Thyroid gland (tissue), 4 donors: ENCODE results near the gene OR2Y1. TPM values are rescaled to one million over a fixed set of nuclear protein-coding genes. Genes with fewer than 3 reads are reported as not detected.

Experiments used
- DNase-seq, 2 donors: peaks; one replicate each; pipeline ENCODE4 v3.0.0-alpha.2; 2019
- H3K27ac ChIP-seq, 3 donors: fragments of 200-600 bp; sonication (generic); 1 replicate in 2 of 3; 2 replicates in 1 of 3; pipeline ENCODE4 v1.5.1; 2016 to 2019; ENCODE audit warnings: mild to moderate bottlenecking in 1 of 3, moderate library complexity in 1 of 3
- H3K27me3 ChIP-seq: fragments of 200-600 bp; sonication (generic); one replicate; pipeline ENCODE4 v1.5.1; 2019
- H3K36me3 ChIP-seq, 2 donors: fragments of 200-600 bp; sonication (generic); one replicate each; pipeline ENCODE4 v1.5.1; 2016 to 2019
- H3K4me1 ChIP-seq, 2 donors: fragments of 200-600 bp; sonication (generic); one replicate each; pipeline ENCODE4 v1.5.1; 2017 to 2019
- H3K4me3 ChIP-seq, 3 donors: fragments of 200-600 bp; sonication (generic); replicated peaks in 1 of 3; 1 replicate in 2 of 3; 2 replicates in 1 of 3; pipeline ENCODE4 v1.5.1; 2016; ENCODE audit warnings: mild to moderate bottlenecking in 1 of 3
- H3K9me3 ChIP-seq: fragments of 200-600 bp; sonication (generic); one replicate; pipeline ENCODE4 v1.5.1; 2017
- POLR2A ChIP-seq, 2 donors: fragments of 450-650 bp; IDR thresholded peaks; one replicate each; pipeline ENCODE4 v1.6.1; 2017; ENCODE audit warnings: antibody characterized with exemption in 2 of 2, mild to moderate bottlenecking in 2 of 2, moderate library complexity in 1 of 2
- WGBS, 2 donors: methylation state at CpG; one replicate each; pipeline ENCODE4 v1.1.5; 2017; 5-methylcytosine and 5-hydroxymethylcytosine counted together
- intact Hi-C: fragments of 100-400 bp; cut with DNase I; formaldehyde crosslinking; loops from one replicate; pipeline ENCODE4 v1.15.1; 2023
- small RNA-seq: library from RNA; depleted of rRNA; stranded (forward); fragments of <200 nt; gene quantifications from one replicate; pipeline ENCODE3, GENCODE V24; 2016
- total RNA-seq, 4 donors: library from RNA; depleted of rRNA; stranded (reverse); fragments of >200 nt; gene quantifications; one replicate each; pipeline ENCODE4 v1.2.3, GENCODE V29; 2016
- TF ChIP-seq, protein P1 (sequence below), 6 experiments: fragments of 200-600 bp in 3 of 6; fragments of 450-650 bp in 3 of 6; sonication (generic) in 3 of 6; IDR thresholded peaks; one replicate each; pipeline ENCODE4 v1.5.1; 2016 to 2019; ENCODE audit warnings: antibody characterized with exemption in 6 of 6, mild to moderate bottlenecking in 2 of 6, inconsistent platforms in 1 of 6, moderate library complexity in 1 of 6

OR2Y1 gene
- total RNA-seq, 4 donors from 2014 or later: not detected

DNA sequence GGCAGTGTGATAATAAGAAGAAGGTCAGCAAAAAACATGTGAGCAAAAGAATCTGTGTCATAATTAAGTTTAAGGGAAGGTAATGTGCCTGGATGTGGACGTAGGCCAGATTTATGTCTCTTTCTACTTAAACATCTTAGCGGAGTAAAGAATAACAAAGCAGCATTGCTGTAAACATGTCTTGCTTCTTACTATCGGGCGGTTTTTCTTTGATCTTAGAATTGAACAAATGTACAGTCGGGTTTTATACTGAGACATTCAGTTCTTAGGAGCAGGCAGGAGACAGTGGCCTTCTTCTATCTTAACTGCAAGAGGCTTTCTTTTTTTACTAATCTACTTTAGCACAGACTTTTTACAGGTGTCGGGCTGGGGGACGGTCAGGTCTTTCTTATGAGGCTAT lies 50.1 kb downstream of the OR2Y1 start:
- Histone ChIP-seq H3K36me3 (no peaks in the 10 kb centered on the region), H3K9me3 (no peaks in the 10 kb centered on the region), H3K27ac (no peak overlapping the region), H3K4me1 (no peaks in the 10 kb centered on the region), H3K4me3 (no peak overlapping the region), H3K27me3 (no peaks in the 10 kb centered on the region)
- TF ChIP-seq, protein P1, sequence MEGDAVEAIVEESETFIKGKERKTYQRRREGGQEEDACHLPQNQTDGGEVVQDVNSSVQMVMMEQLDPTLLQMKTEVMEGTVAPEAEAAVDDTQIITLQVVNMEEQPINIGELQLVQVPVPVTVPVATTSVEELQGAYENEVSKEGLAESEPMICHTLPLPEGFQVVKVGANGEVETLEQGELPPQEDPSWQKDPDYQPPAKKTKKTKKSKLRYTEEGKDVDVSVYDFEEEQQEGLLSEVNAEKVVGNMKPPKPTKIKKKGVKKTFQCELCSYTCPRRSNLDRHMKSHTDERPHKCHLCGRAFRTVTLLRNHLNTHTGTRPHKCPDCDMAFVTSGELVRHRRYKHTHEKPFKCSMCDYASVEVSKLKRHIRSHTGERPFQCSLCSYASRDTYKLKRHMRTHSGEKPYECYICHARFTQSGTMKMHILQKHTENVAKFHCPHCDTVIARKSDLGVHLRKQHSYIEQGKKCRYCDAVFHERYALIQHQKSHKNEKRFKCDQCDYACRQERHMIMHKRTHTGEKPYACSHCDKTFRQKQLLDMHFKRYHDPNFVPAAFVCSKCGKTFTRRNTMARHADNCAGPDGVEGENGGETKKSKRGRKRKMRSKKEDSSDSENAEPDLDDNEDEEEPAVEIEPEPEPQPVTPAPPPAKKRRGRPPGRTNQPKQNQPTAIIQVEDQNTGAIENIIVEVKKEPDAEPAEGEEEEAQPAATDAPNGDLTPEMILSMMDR (IDR thresholded peaks at IDR 0.05): no peak
- TF ChIP-seq POLR2A (IDR thresholded peaks at IDR 0.05): no peak
- intact Hi-C loops: no loop called here
- DNase-seq: no peak
- WGBS, 2 donors: 76 to 77% methylated on average over 7 of the region's 7 CpGs

Small RNA genes lying within 50 kb of the gene (small RNA-seq; reads per million reads assigned to genes)
- not detected for gene RNU1-17P

Other genes starting within 250 kb of the OR2Y1 start
- 10 to 100 TPM; 14.0 to 21.0 (median 17.2) TPM for gene CNOT6, start 245.7 kb downstream of the OR2Y1 start, total RNA-seq
- 1 to 10 TPM in 3 of 4 donors, not detected in 1; 1.0 to 8.1 (median 3.5) TPM for gene SCGB3A1, start 148.6 kb downstream of the OR2Y1 start, total RNA-seq
- 10 to 100 TPM; 52.8 to 90.9 (median 66.8) TPM for gene FLT4, start 90.5 kb downstream of the OR2Y1 start, total RNA-seq
- gene MGAT1, start 62.7 kb upstream of the OR2Y1 start, total RNA-seq: 100 to 1,000 TPM; 155 to 283 (median 200) TPM
- gene ZFP62, start 121.2 kb upstream of the OR2Y1 start, total RNA-seq: 10 to 100 TPM; 41.1 to 58.9 (median 47.3) TPM
- gene BTNL8, start 159.1 kb upstream of the OR2Y1 start, total RNA-seq: 1 to 10 TPM in 3 of 4 donors, under 1 TPM in 1; 0.89 to 7.1 (median 2.8) TPM
- gene BTNL3, start 248.8 kb upstream of the OR2Y1 start, total RNA-seq: under 1 TPM in 1 of 4 donors, not detected in 3; 0.50 TPM